ENCODE measurements around the gene SHOC2. TPM values are rescaled to one million over a fixed set of nuclear protein-coding genes. Genes with fewer than 3 reads are reported as not detected.

Gene SHOC2
- polyA plus RNA-seq, 3 donors = 13.9 to 69.9 (median 68.9) TPM

DNA sequence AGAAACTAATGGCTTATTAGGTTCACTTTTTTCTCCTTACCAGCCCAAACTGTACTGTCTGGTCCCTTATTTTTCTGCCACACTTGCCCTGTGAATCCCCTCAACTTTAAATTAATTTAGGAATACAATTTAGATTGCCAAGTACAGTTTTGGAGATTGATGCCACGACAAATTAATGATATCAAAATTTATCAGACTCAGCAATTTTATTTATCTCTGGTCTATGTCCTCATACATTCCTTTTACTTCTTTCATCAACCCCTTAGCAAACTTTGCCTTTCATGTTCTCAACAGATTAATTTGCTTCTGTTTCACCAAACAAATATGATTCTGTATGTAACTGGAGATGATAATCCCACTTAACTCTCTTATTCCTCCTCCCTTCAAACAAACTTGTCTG lies 38.2 kb downstream of the SHOC2 start:
- peaks cover 3 to 5% of the 10 kb centered on the region in 2 donors for H3K36me3 Mint-ChIP-seq
- H3K27ac ChIP-seq (ENCODE audit: low read depth in 1 of 2, low read length in 2 of 2) = no peak overlapping the region
- no peak overlapping the region for H3K4me3 Mint-ChIP-seq
- no peaks in the 10 kb centered on the region for H3K9me3 Mint-ChIP-seq
- peaks cover 98% of the 10 kb centered on the region for H4K20me1 ChIP-seq (ENCODE audit: insufficient read depth, low read length)
- H3K27me3 Mint-ChIP-seq (ENCODE audit: low read depth in 3 of 3) = no peaks in the 10 kb centered on the region
- H3K9me3 ChIP-seq (replicated peaks in 1 of 2; ENCODE audit: control insufficient read depth in 1 of 2, insufficient read depth in 1 of 2, low read length in 2 of 2) = no peaks in the 10 kb centered on the region
- peaks cover 99% of the 10 kb centered on the region for H3K79me2 ChIP-seq (ENCODE audit: insufficient read depth, low read length)
- peaks cover 20% of the 10 kb centered on the region for H3K4me1 Mint-ChIP-seq
- H2AFZ ChIP-seq (ENCODE audit: insufficient read depth, low read depth, low read length, poor library complexity, severe bottlenecking) = no peak overlapping the region
- H3K36me3 ChIP-seq (replicated peaks in 1 of 2; ENCODE audit: control insufficient read depth in 1 of 2, insufficient read depth in 2 of 2, low read length in 2 of 2) = peaks cover 0 to 2% of the 10 kb centered on the region in 2 donors
- DNase-seq = no peak
- H3K4me3 ChIP-seq (replicated peaks in 1 of 3; ENCODE audit: low read depth in 2 of 3, low read length in 3 of 3) = no peak overlapping the region
- peak overlapping the region in 1 of 7 donors; percentile 61 for H3K27ac Mint-ChIP-seq
- no peak overlapping the region for H3K9ac ChIP-seq (ENCODE audit: insufficient read depth, low read length, poor library complexity, severe bottlenecking)
- no CpG with 5 or more reads among the region's 1 CpG for whole genome bisulfite sequencing (ENCODE audit: insufficient coverage)
- intact Hi-C loops (cut with micrococcal nuclease) = no loop called here
- no peaks in the 10 kb centered on the region for H3K27me3 ChIP-seq (ENCODE audit: control insufficient read depth in 2 of 2, insufficient read depth in 2 of 2, low read length in 2 of 2)
- no peak overlapping the region for H3K4me2 ChIP-seq (replicated peaks; ENCODE audit: extremely low read depth, low read length, poor library complexity, severe bottlenecking)
- TF ChIP-seq, protein P1, sequence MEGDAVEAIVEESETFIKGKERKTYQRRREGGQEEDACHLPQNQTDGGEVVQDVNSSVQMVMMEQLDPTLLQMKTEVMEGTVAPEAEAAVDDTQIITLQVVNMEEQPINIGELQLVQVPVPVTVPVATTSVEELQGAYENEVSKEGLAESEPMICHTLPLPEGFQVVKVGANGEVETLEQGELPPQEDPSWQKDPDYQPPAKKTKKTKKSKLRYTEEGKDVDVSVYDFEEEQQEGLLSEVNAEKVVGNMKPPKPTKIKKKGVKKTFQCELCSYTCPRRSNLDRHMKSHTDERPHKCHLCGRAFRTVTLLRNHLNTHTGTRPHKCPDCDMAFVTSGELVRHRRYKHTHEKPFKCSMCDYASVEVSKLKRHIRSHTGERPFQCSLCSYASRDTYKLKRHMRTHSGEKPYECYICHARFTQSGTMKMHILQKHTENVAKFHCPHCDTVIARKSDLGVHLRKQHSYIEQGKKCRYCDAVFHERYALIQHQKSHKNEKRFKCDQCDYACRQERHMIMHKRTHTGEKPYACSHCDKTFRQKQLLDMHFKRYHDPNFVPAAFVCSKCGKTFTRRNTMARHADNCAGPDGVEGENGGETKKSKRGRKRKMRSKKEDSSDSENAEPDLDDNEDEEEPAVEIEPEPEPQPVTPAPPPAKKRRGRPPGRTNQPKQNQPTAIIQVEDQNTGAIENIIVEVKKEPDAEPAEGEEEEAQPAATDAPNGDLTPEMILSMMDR (IDR thresholded peaks at IDR 0.05) = no peak
- H3K4me1 ChIP-seq (ENCODE audit: control insufficient read depth in 1 of 2, insufficient read depth in 2 of 2, low read length in 2 of 2) = no peaks in the 10 kb centered on the region

DNA sequence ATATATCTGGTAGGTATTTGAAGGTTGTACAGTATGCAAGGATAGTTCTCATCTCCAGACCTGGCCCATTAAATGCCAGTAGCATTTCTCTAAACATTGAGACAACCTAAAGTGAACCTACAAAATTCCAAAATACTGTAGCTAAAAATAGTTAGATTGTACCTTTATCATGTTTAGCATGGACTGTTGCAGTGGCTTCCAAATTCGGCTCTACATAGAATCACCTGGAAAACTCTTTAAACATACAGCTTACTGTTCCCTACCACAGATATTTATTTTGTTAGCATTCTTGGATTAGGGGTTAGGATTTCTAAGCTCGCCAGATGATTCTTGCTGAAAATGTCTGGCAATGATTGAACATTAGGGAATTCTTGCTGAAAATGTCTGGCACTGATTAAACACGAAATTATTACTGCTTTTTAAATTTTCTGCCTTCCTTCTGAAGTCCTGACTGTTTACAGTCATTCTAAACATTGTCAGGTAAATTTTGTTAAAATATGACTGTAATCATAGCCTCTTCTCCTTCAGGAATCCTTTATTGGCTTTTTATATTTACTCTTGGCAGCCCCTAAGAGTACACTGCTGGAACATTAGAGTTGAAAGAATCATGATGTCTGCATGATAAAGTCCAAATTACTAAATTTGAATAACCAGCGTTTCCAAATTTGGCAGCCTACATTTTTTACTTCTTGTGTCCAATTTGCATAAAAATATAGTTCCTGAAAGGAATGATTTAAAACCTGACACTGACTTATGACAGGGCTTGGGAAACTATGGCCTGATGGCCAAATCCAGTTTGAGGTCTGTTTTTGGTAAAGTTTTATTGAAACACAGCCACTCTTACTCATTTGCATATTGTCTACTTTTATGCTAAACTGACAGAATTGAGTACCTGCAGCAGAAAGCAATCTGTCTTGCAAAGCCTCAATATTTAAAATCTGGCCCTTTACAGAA lies 40.3 kb downstream of the SHOC2 start:
- no CpG with 5 or more reads among the region's 4 CpGs for WGBS (ENCODE audit: insufficient coverage)
- TF ChIP-seq, protein P1 (IDR thresholded peaks at IDR 0.05) = no peak
- Mint-ChIP-seq H3K9me3 (no peaks in the 10 kb centered on the region), H3K27me3 (ENCODE audit: low read depth in 3 of 3) (no peaks in the 10 kb centered on the region), H3K36me3 (peaks cover 6 to 9% of the 10 kb centered on the region in 2 donors), H3K27ac (peak overlapping the region in 1 of 7 donors; percentile 8), H3K4me1 (peaks cover 26% of the 10 kb centered on the region), H3K4me3 (no peak overlapping the region)
- no peak overlapping the region for H3K9ac ChIP-seq (ENCODE audit: insufficient read depth, low read length, poor library complexity, severe bottlenecking)
- H3K36me3 ChIP-seq (replicated peaks in 1 of 2; ENCODE audit: control insufficient read depth in 1 of 2, insufficient read depth in 2 of 2, low read length in 2 of 2) = peaks cover 2 to 7% of the 10 kb centered on the region in 2 donors
- intact Hi-C loops (cut with micrococcal nuclease) = no loop called here
- no peak for DNase-seq
- no peak overlapping the region for H3K4me3 ChIP-seq (replicated peaks in 1 of 3; ENCODE audit: low read depth in 2 of 3, low read length in 3 of 3)
- H3K9me3 ChIP-seq (replicated peaks in 1 of 2; ENCODE audit: control insufficient read depth in 1 of 2, insufficient read depth in 1 of 2, low read length in 2 of 2) = no peaks in the 10 kb centered on the region
- no peak overlapping the region for H3K4me2 ChIP-seq (replicated peaks; ENCODE audit: extremely low read depth, low read length, poor library complexity, severe bottlenecking)
- H4K20me1 ChIP-seq (ENCODE audit: insufficient read depth, low read length) = peaks cover 99% of the 10 kb centered on the region
- H3K4me1 ChIP-seq (ENCODE audit: control insufficient read depth in 1 of 2, insufficient read depth in 2 of 2, low read length in 2 of 2) = no peaks in the 10 kb centered on the region
- no peaks in the 10 kb centered on the region for H3K27me3 ChIP-seq (ENCODE audit: control insufficient read depth in 2 of 2, insufficient read depth in 2 of 2, low read length in 2 of 2)
- H3K79me2 ChIP-seq (ENCODE audit: insufficient read depth, low read length) = peaks cover 100% of the 10 kb centered on the region
- no peak overlapping the region for H3K27ac ChIP-seq (ENCODE audit: low read depth in 1 of 2, low read length in 2 of 2)
- H2AFZ ChIP-seq (ENCODE audit: insufficient read depth, low read depth, low read length, poor library complexity, severe bottlenecking) = no peak overlapping the region
